Activated naive CD8-positive, alpha-beta T cell treated with anti-CD3 and anti-CD28 coated beads for 36 hours (primary cell): ENCODE data around the gene BANF1. TPM values are rescaled to one million over a fixed set of nuclear protein-coding genes. Genes with fewer than 3 reads are reported as not detected.
"Not testable (repeated sequence)": the region's sequence is repeated elsewhere in the genome, so short reads cannot be mapped to it uniquely, and the experiment has no call there.

Experiments used
- DNase-seq: peaks from one replicate; pipeline ENCODE4 v3.0.0; 2021
- H3K27ac Mint-ChIP-seq: one replicate; pipeline ENCODE4 v1.8.0; 2022; ENCODE audit warnings: mild to moderate bottlenecking, moderate library complexity, mixed read lengths
- H3K27me3 Mint-ChIP-seq: one replicate; pipeline ENCODE4 v1.8.0; 2022; ENCODE audit warnings: mild to moderate bottlenecking, mixed read lengths
- H3K36me3 Mint-ChIP-seq: one replicate; pipeline ENCODE4 v1.8.0; 2021; ENCODE audit warnings: mild to moderate bottlenecking, mixed read lengths
- H3K4me1 Mint-ChIP-seq: one replicate; pipeline ENCODE4 v1.8.0; 2021; ENCODE audit warnings: mixed read lengths
- H3K4me3 Mint-ChIP-seq: one replicate; pipeline ENCODE4 v1.8.0; 2022; ENCODE audit warnings: mild to moderate bottlenecking, moderate library complexity, mixed read lengths
- H3K9me3 Mint-ChIP-seq: one replicate; pipeline ENCODE4 v1.8.0; 2022; ENCODE audit warnings: mixed read lengths
- total RNA-seq, 2 experiments: library from RNA; stranded (reverse); gene quantifications; one replicate each; pipeline ENCODE4 v1.2.3, GENCODE V29; 2021

The BANF1 gene
- total RNA-seq, 2 experiments from 2014 or later, result 253 to 277 TPM

GRCh38 chr11:65992056-65992455 lies 10.2 kb upstream of the BANF1 start:
- Mint-ChIP-seq H3K9me3 (no peaks in the 10 kb centered on the region), H3K27me3 (no peaks in the 10 kb centered on the region), H3K36me3 (peaks cover 11% of the 10 kb centered on the region), H3K27ac (no peak overlapping the region), H3K4me1 (peaks cover 6% of the 10 kb centered on the region), H3K4me3 (no peak overlapping the region)
- DNase-seq, result no peak

GRCh38 chr11:65997286-65997685 lies 5.0 kb upstream of the BANF1 start:
- no peak overlapping the region for H3K27ac Mint-ChIP-seq
- H3K4me1 Mint-ChIP-seq, result peaks cover 24% of the 10 kb centered on the region

DNA sequence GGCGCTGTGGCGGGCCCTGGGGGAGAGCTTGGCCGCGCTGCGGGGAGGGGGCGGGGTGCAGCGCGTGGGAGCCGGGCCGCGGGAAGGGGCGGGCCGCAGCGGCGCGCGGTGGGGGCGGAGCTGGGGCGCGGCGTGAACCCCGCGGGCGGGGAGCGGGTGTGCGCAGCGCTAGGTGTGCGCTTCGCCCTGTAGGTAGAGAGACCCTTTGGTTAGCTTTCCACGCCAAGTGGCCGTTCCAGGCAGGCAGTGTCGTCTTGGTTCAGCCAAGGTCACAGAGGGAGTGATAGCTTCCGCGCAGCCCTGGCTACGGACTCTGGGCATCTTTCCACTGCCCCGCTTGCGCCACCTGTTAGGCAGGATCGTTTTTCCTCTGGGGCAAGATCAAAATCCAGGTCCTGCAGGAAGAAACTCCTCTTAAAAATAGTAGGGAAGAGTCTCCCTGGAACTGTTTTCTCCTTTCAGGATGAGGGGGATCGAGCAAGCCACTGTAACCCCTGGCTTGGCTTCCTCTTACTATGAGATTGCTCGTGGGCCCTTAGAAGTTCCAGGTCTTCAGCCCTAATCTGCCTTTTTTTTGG lies 434 bp downstream of the BANF1 start:
- Mint-ChIP-seq H3K9me3 (no peaks in the 10 kb centered on the region), H3K4me3 (peak overlapping the region; percentile 100), H3K4me1 (peaks cover 41% of the 10 kb centered on the region), H3K27ac (peak overlapping the region; percentile 99), H3K27me3 (no peaks in the 10 kb centered on the region), H3K36me3 (peaks cover 58% of the 10 kb centered on the region)
- DNase-seq, result peak; percentile 80

More at GRCh38 chr11:65997286-65997685, 5.0 kb upstream of the BANF1 start:
- Mint-ChIP-seq H3K4me3 (no peak overlapping the region), H3K27me3 (no peaks in the 10 kb centered on the region), H3K9me3 (no peaks in the 10 kb centered on the region), H3K36me3 (peaks cover 40% of the 10 kb centered on the region)
- DNase-seq, result no peak

- peaks cover 39% of the 10 kb centered on the region for H3K4me1 Mint-ChIP-seq
- no peaks in the 10 kb centered on the region for H3K27me3 Mint-ChIP-seq
- peak overlapping the region; percentile 100 for H3K4me3 Mint-ChIP-seq
- H3K36me3 Mint-ChIP-seq, result peaks cover 54% of the 10 kb centered on the region
- peak overlapping the region; percentile 89 for H3K27ac Mint-ChIP-seq
- DNase-seq, result no peak
- no peaks in the 10 kb centered on the region for H3K9me3 Mint-ChIP-seq
Observed at GRCh38 chr11:66003291-66003690, 988 bp downstream of the BANF1 start.

GRCh38 chr11:66004186-66004585 lies 1.9 kb downstream of the BANF1 start:
- H3K27ac Mint-ChIP-seq, result peak overlapping the region; percentile 38
- H3K4me1 Mint-ChIP-seq, result peaks cover 34% of the 10 kb centered on the region
- H3K4me3 Mint-ChIP-seq, result peak overlapping the region; percentile 100
- no peak for DNase-seq
- H3K9me3 Mint-ChIP-seq, result no peaks in the 10 kb centered on the region
- peaks cover 49% of the 10 kb centered on the region for H3K36me3 Mint-ChIP-seq
- no peaks in the 10 kb centered on the region for H3K27me3 Mint-ChIP-seq

GRCh38 chr11:66006134-66006890 lies 4.0 kb downstream of the BANF1 start:
- H3K27ac Mint-ChIP-seq, result no peak overlapping the region
- no peak overlapping the region for H3K4me3 Mint-ChIP-seq
- peaks cover 32% of the 10 kb centered on the region for H3K36me3 Mint-ChIP-seq
- H3K4me1 Mint-ChIP-seq, result peaks cover 17% of the 10 kb centered on the region
- no peaks in the 10 kb centered on the region for H3K9me3 Mint-ChIP-seq
- H3K27me3 Mint-ChIP-seq, result no peaks in the 10 kb centered on the region
- no peak for DNase-seq

DNA sequence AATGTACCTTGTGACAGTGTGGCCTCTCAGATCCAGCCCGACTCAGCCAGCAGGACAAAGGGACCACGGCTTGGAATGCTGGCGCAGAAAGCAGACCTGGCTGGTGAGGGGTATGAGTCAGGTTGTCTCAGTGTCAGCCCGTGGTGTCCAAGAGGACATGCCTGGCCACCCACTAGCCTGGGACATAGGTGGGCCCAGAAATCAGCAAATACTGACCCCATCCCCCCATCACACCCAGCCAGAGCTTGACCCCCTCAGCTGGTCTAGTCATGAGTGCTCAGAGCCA lies 4.5 kb downstream of the BANF1 start:
- Mint-ChIP-seq H3K27me3 (no peaks in the 10 kb centered on the region), H3K9me3 (no peaks in the 10 kb centered on the region), H3K4me1 (peaks cover 17% of the 10 kb centered on the region), H3K27ac (no peak overlapping the region), H3K4me3 (no peak overlapping the region), H3K36me3 (peaks cover 28% of the 10 kb centered on the region)
- no peak for DNase-seq

DNA sequence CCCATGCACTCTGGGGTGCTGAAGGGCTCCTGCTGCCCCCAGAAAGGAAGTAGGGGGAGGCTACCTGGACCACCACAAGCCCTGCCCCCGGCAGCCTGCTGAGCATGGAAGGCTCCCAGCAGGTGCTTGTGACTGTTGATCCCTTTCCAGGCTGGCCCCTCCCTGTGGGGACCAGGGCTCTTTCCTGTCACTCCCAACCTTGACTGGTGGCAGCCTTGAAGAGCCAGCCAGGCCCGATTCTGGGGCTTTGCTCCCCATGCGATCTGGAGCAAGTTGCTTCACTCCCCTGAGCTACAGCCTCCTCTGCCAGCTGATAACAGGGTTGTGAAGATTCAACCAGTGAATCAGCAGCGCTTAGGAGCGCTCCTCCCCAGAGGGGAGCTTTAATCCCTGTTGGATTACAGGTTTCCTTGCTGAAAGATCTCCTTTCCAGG lies 4.9 kb downstream of the BANF1 start:
- H3K36me3 Mint-ChIP-seq, result peaks cover 25% of the 10 kb centered on the region
- no peak overlapping the region for H3K27ac Mint-ChIP-seq
- DNase-seq, result no peak
- H3K4me1 Mint-ChIP-seq, result peaks cover 17% of the 10 kb centered on the region
- no peaks in the 10 kb centered on the region for H3K9me3 Mint-ChIP-seq
- no peak overlapping the region for H3K4me3 Mint-ChIP-seq
- peaks cover 3% of the 10 kb centered on the region for H3K27me3 Mint-ChIP-seq

DNA sequence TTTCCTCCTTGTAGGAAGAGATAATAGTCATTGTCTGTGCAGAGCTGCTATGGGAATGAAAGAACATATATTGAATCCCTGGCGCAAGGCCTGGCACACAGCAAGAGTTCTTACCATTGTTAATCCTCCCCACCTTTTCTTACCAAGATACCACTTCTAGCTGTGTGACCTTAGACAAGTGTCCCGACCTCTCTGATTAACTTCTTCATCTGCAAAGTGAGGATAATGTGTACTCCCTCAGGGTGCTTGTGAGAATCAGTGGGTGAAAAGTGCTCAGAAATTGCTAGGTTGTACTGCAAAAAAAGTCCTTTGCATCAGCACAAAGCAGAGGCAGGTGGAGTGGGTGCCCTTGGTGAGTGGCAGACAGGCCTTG lies 5.8 kb downstream of the BANF1 start:
- Mint-ChIP-seq H3K9me3 (no peaks in the 10 kb centered on the region), H3K4me3 (no peak overlapping the region), H3K27ac (no peak overlapping the region), H3K27me3 (peaks cover 10% of the 10 kb centered on the region), H3K36me3 (peaks cover 19% of the 10 kb centered on the region), H3K4me1 (peaks cover 14% of the 10 kb centered on the region)
- no peak for DNase-seq

GRCh38 chr11:66008468-66009101 lies 6.3 kb downstream of the BANF1 start:
- peaks cover 15% of the 10 kb centered on the region for H3K27me3 Mint-ChIP-seq
- H3K36me3 Mint-ChIP-seq, result peaks cover 14% of the 10 kb centered on the region
- H3K4me3 Mint-ChIP-seq, result no peak overlapping the region
- no peak overlapping the region for H3K27ac Mint-ChIP-seq
- H3K4me1 Mint-ChIP-seq, result peaks cover 9% of the 10 kb centered on the region
- no peak for DNase-seq
- H3K9me3 Mint-ChIP-seq, result no peaks in the 10 kb centered on the region

- not testable (repeated sequence) for H3K4me1 Mint-ChIP-seq, DNase-seq, H3K9me3 Mint-ChIP-seq, H3K27ac Mint-ChIP-seq, H3K4me3 Mint-ChIP-seq, H3K36me3 Mint-ChIP-seq
- H3K27me3 Mint-ChIP-seq, result peaks cover 22% of the 10 kb centered on the region
Observed at GRCh38 chr11:66010036-66010435, 7.7 kb downstream of the BANF1 start.

GRCh38 chr11:66011239-66011784 lies 9.0 kb downstream of the BANF1 start:
- Mint-ChIP-seq H3K27me3 (peaks cover 22% of the 10 kb centered on the region), H3K4me3 (no peak overlapping the region), H3K36me3 (no peaks in the 10 kb centered on the region), H3K4me1 (no peaks in the 10 kb centered on the region), H3K27ac (no peak overlapping the region), H3K9me3 (no peaks in the 10 kb centered on the region)
- no peak for DNase-seq

DNA sequence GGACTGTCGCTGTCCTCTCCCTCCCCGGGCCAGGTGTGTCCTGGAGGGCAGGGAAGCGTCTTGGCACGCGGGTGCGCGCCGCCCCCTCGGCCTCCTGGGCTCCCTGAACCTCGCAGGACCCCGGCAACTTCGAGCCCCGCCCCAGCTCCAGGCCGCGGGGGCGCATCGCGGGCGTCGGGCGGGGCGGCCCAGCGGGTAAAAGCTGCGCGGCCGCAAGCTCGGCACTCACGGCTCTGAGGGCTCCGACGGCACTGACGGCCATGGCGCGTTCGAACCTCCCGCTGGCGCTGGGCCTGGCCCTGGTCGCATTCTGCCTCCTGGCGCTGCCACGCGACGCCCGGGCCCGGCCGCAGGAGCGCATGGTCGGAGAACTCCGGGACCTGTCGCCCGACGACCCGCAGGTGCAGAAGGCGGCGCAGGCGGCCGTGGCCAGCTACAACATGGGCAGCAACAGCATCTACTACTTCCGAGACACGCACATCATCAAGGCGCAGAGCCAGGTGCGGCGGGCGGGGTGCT lies 9.5 kb downstream of the BANF1 start, which contains the start of gene CST6:
Gene CST6, plus strand, starts transcription at position 224 of the 519 bp plus-strand sequence. Its CDS starts 37 bp downstream, at position 261.
- Mint-ChIP-seq H3K4me1 (no peaks in the 10 kb centered on the region), H3K4me3 (no peak within 1 kb of the TSS), H3K27me3 (peaks cover 22% of the 10 kb centered on the region), H3K36me3 (no peaks in the 10 kb centered on the region), H3K27ac (no peak within 1 kb of the TSS), H3K9me3 (no peaks in the 10 kb centered on the region)
- DNase-seq, result peak; percentile 17

- H3K36me3 Mint-ChIP-seq, result no peaks in the 10 kb centered on the region
- no peaks in the 10 kb centered on the region for H3K9me3 Mint-ChIP-seq
- no peak overlapping the region for H3K27ac Mint-ChIP-seq
- H3K4me3 Mint-ChIP-seq, result no peak overlapping the region
- no peak for DNase-seq
- H3K4me1 Mint-ChIP-seq, result peaks cover 4% of the 10 kb centered on the region
- peaks cover 22% of the 10 kb centered on the region for H3K27me3 Mint-ChIP-seq
Observed at GRCh38 chr11:66012371-66012945, 10.2 kb downstream of the BANF1 start.
